Tibial nerve (tissue), 4 donors: ENCODE measurements around the gene IFNA10. TPM values are rescaled to one million over a fixed set of nuclear protein-coding genes. Genes with fewer than 3 reads are reported as not detected.
"Not testable (repeated sequence)": the region's sequence is repeated elsewhere in the genome, so short reads cannot be mapped to it uniquely, and the experiment has no call there.

Source experiments
- DNase-seq, 2 donors: peaks; one replicate each; pipeline ENCODE4 v3.0.0-alpha.2; 2019; ENCODE audit warnings: low spot score in 2 of 2
- H3K27ac ChIP-seq, 4 donors: fragments of 200-600 bp; sonication (generic) in 3 of 4; one replicate each; pipeline ENCODE4 v1.5.1; 2017 to 2019; ENCODE audit warnings: mild to moderate bottlenecking in 1 of 4
- H3K27me3 ChIP-seq, 2 donors: fragments of 200-600 bp; sonication (generic) in 1 of 2; one replicate each; pipeline versions ENCODE4 v1.5.1 to v1.6.0; 2017 to 2019
- H3K36me3 ChIP-seq, 3 donors: fragments of 200-600 bp; sonication (generic); one replicate each; pipeline ENCODE4 v1.5.1; 2018 to 2019
- H3K4me1 ChIP-seq, 4 donors: fragments of 200-600 bp; sonication (generic) in 3 of 4; one replicate each; pipeline ENCODE4 v1.5.1; 2017 to 2019
- H3K4me3 ChIP-seq, 4 donors: fragments of 200-600 bp; sonication (generic) in 3 of 4; one replicate each; pipeline ENCODE4 v1.5.1; 2017 to 2019; ENCODE audit warnings: mild to moderate bottlenecking in 1 of 4, moderate library complexity in 1 of 4
- H3K9me3 ChIP-seq, 4 donors: fragments of 200-600 bp; sonication (generic) in 3 of 4; one replicate each; pipeline ENCODE4 v1.5.1; 2017 to 2019
- CTCF ChIP-seq, 5 experiments: fragments of 200-600 bp in 3 of 5; fragments of 450-650 bp in 2 of 5; sonication (generic) in 3 of 5; IDR thresholded peaks; one replicate each; pipeline ENCODE4 v1.5.1; 2016 to 2019; ENCODE audit warnings: antibody characterized with exemption in 5 of 5, mild to moderate bottlenecking in 3 of 5, moderate library complexity in 2 of 5
- EP300 ChIP-seq, 2 donors: sonication (generic); formaldehyde crosslinking; IDR thresholded peaks; one replicate each; pipeline ENCODE4 v1.6.1; 2017; ENCODE audit warnings: antibody characterized with exemption in 2 of 2, mild to moderate bottlenecking in 1 of 2
- POLR2A ChIP-seq, 2 donors: fragments of 450-650 bp; IDR thresholded peaks; one replicate each; pipeline ENCODE4 v1.6.1; 2017; ENCODE audit warnings: antibody characterized with exemption in 2 of 2, mild to moderate bottlenecking in 2 of 2, moderate library complexity in 2 of 2
- WGBS, 2 donors: methylation state at CpG; one replicate each; pipeline ENCODE4 v1.1.5; 2018; 5-methylcytosine and 5-hydroxymethylcytosine counted together
- total RNA-seq, 4 donors: library from RNA; depleted of rRNA; stranded (reverse); fragments of >200 nt; gene quantifications; one replicate each; pipeline ENCODE4 v1.1.0, GENCODE V29; 2016

The IFNA10 gene
- total RNA-seq, 4 donors from 2014 or later = not detected

- no peak for TF ChIP-seq POLR2A (IDR thresholded peaks at IDR 0.05)
- TF ChIP-seq EP300 (IDR thresholded peaks at IDR 0.05) = no peak
- TF ChIP-seq CTCF (IDR thresholded peaks at IDR 0.05) = no peak
- no peaks in the 10 kb centered on the region for H3K9me3 ChIP-seq
- no peak for DNase-seq
- H3K27ac ChIP-seq = no peak overlapping the region
- H3K4me1 ChIP-seq = no peaks in the 10 kb centered on the region
- 41 to 50% methylated on average over 2 of the region's 2 CpGs for WGBS, 2 donors
- no peaks in the 10 kb centered on the region for H3K36me3 ChIP-seq
- no peaks in the 10 kb centered on the region for H3K27me3 ChIP-seq
- H3K4me3 ChIP-seq = no peak overlapping the region
Measured at GRCh38 chr9:21244836-21245235, 37.9 kb upstream of the IFNA10 start.

- WGBS, 2 donors = 81 to 85% methylated on average over 2 of the region's 2 CpGs
- no peaks in the 10 kb centered on the region for H3K27me3 ChIP-seq
- TF ChIP-seq EP300 (IDR thresholded peaks at IDR 0.05) (no peak), POLR2A (IDR thresholded peaks at IDR 0.05) (no peak), CTCF (IDR thresholded peaks at IDR 0.05) (no peak)
Measured at GRCh38 chr9:21239911-21240310, 33.0 kb upstream of the IFNA10 start, which contains the start of gene IFNA14. TSS of gene IFNA14 (minus strand) at chr9:21240005. CDS start at chr9:21239935, 70 bp downstream.

DNA sequence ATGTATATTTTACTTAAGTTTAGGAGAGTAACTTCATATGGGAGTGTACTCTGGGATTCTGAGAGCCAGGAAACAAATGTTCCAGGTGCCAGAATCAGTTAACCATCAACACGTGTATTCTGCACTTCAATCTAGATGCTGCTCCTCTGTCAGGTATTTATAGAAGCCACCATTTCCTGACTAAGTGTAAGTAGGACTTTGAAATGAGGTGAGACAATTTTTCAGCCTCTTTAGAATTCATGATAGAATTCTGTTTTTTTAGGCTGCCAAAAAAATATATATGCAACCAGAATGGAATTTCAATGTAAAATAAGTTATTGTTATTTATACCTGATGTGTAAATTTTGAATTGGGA is 29.4 kb upstream of the IFNA10 start:
- 16 to 29% methylated on average over 1 of the region's 1 CpG for WGBS, 2 donors
- H3K9me3 ChIP-seq = not testable (repeated sequence)

More at GRCh38 chr9:21239911-21240310, 33.0 kb upstream of the IFNA10 start, which contains the start of gene IFNA14:
- no peak for DNase-seq
- no peak within 1 kb of the TSS for H3K4me3 ChIP-seq
- H3K36me3 ChIP-seq = no peaks in the 10 kb centered on the region
- H3K27ac ChIP-seq = no peak within 1 kb of the TSS
- H3K4me1 ChIP-seq = no peaks in the 10 kb centered on the region
- H3K9me3 ChIP-seq = no peaks in the 10 kb centered on the region

DNA sequence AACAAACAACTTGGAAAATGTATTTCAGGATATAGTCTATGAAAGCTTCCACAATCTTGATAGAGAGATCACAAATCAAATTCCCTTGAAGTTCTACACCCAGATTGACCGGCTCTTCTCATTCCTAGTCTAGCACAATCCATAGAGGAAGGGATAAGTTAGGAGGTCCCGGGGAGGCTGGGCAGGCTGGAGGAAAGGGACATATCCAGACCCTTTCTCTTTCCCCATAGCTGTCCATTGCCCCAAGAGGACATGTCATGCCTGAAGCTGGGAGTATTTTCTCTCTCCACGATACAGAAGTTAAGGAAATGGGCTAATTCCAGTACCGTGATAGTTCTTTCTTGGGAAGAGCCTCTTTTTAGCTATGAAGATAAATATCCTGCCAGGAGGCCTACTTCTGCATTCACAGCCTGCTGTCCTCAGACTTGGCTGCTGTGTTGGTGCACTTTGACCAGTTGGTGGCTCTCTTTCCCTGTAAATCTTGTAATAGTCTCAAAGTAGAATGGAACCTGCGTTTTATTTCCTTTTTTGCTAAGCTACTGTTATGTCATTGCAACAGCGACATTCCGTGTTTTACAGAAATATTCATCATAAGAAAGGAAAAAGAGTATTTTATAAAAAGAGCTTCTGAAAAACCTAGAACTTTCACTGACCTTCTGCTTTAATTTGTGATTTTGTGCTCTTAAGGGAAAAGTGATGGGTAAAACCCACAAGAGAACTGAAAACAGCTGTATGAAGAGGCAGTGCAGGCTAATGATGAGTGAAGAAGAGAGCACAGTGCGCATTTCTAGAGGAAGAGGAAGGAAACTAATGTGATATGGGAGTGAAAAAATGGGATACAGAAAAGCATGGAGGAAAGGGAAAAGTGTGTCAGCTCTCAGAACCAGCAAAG is 28.8 kb upstream of the IFNA10 start:
- peak in 1 of 2 donors; percentile 41 for DNase-seq
- H3K27me3 ChIP-seq, H3K9me3 ChIP-seq, H3K27ac ChIP-seq, H3K36me3 ChIP-seq, H3K4me3 ChIP-seq, H3K4me1 ChIP-seq: not testable (repeated sequence)
- 29 to 35% methylated on average over 8 of the region's 8 CpGs for WGBS, 2 donors
- peak in 3 of 5 experiments; percentile 19 to 35 (median 23) for TF ChIP-seq CTCF (IDR thresholded peaks at IDR 0.05)

More for the DNA sequence above, 29.4 kb upstream of the IFNA10 start:
- H3K4me3 ChIP-seq, DNase-seq, H3K27me3 ChIP-seq, H3K36me3 ChIP-seq, H3K4me1 ChIP-seq, H3K27ac ChIP-seq: not testable (repeated sequence)

- TF ChIP-seq EP300 (IDR thresholded peaks at IDR 0.05) (no peak), CTCF (IDR thresholded peaks at IDR 0.05) (no peak), POLR2A (IDR thresholded peaks at IDR 0.05) (no peak)
- no peaks in the 10 kb centered on the region for H3K4me1 ChIP-seq
- WGBS, 2 donors = 84 to 89% methylated on average over 4 of the region's 4 CpGs
- H3K4me3 ChIP-seq = no peak overlapping the region
- H3K27me3 ChIP-seq = no peaks in the 10 kb centered on the region
- H3K36me3 ChIP-seq = no peaks in the 10 kb centered on the region
- no peak overlapping the region for H3K27ac ChIP-seq
- no peaks in the 10 kb centered on the region for H3K9me3 ChIP-seq
- DNase-seq = no peak
Measured at GRCh38 chr9:21234153-21234687, 27.3 kb upstream of the IFNA10 start.
